ENCODE data around the gene ACSM4. TPM values are rescaled to one million over a fixed set of nuclear protein-coding genes. Genes with fewer than 3 reads are reported as not detected.
"Not testable (repeated sequence)": the region's sequence is repeated elsewhere in the genome, so short reads cannot be mapped to it uniquely, and the experiment has no call there.

ACSM4 gene, protein sequence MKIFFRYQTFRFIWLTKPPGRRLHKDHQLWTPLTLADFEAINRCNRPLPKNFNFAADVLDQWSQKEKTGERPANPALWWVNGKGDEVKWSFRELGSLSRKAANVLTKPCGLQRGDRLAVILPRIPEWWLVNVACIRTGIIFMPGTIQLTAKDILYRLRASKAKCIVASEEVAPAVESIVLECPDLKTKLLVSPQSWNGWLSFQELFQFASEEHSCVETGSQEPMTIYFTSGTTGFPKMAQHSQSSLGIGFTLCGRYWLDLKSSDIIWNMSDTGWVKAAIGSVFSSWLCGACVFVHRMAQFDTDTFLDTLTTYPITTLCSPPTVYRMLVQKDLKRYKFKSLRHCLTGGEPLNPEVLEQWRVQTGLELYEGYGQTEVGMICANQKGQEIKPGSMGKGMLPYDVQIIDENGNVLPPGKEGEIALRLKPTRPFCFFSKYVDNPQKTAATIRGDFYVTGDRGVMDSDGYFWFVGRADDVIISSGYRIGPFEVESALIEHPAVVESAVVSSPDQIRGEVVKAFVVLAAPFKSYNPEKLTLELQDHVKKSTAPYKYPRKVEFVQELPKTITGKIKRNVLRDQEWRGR
- not detected in 2 replicates for total RNA-seq (2014; rRNA removed; shearing (Covaris generic))

DNA sequence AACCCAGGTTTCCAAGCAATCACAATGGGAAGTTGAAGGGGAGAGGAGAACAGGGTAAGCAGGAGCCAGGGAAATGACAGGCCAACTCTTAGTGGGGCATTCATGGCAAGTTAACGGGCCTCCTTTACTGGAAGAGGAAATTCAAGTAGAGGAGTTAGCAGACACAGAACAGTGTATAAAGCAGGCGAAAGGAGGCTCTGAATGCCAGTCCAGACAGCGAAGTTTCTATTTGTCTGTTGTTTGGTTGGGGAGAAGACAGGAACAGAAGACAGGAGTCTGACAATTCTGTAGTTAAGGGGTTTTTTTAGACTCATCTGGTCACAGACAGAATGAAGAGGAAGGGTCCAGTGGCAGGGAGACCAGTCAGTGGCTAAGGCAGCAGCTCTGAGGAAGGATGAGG lies at the start of gene ACSM4:
Gene ACSM4 (plus strand): TSS at position 301 of the 400 bp plus-strand sequence. CDS start 260 bp downstream, outside the sequence.
- Histone ChIP-seq H3K36me3 (no peaks in the 10 kb centered on the region), H3K27me3 (no peaks in the 10 kb centered on the region), H3K27ac (no peak within 1 kb of the TSS), H3K4me3 (no peak within 1 kb of the TSS), H3K4me1 (no peaks in the 10 kb centered on the region), H3K9me3 (replicated peaks) (no peaks in the 10 kb centered on the region)
- no peak for DNase-seq

DNA sequence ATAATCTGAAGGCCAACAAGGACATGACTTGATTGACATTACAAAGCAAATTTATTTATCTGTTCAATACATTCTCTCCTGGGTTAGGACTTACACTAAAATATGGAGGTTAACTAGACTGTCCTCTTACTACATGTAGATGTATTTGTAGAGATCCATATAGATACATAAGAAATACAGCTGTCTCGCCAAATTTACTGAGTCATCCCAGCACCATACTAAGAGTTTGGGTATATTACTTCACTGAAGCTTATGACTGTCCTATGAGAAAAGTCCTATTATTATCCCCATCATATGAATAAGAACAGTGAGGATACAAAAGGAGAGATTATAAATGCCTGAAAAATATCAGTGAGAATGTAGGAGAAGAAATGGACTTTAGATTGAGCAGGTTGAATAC lies 44.8 kb upstream of the ACSM4 start:
- no peak overlapping the region for H3K27ac ChIP-seq
- no peaks in the 10 kb centered on the region; the same call in 1 of the 2 replicates for H3K4me1 ChIP-seq
- H3K36me3 ChIP-seq: no peaks in the 10 kb centered on the region
- no peak for DNase-seq
- H3K4me3 ChIP-seq: no peak overlapping the region
- H3K9me3 ChIP-seq (replicated peaks): no peaks in the 10 kb centered on the region
- H3K27me3 ChIP-seq: no peaks in the 10 kb centered on the region

DNA sequence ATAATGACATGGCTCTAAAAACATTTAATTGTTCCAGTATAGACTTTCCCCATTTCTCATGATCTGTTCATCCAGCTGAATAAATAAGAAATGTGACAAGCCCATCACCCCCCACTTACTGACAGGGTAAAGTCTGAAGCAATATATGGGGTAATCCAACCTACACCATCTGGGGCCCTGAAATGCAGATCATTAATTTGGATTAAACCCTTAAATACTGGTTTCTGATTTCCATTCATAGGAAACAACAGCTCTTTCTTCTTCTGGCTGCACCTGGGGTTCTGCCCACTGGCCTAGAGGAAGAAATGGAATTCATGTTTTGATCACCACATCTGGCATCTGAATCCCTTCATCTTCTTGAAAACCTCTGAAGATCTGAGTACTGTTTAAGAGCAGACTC lies 39.3 kb upstream of the ACSM4 start:
- H3K4me3 ChIP-seq: no peak overlapping the region
- no peaks in the 10 kb centered on the region for H3K9me3 ChIP-seq (replicated peaks)
- H3K27ac ChIP-seq: peak overlapping the region; percentile 59
- no peaks in the 10 kb centered on the region for H3K27me3 ChIP-seq
- H3K4me1 ChIP-seq: peaks cover 11% of the 10 kb centered on the region
- peak; percentile 43 to 75 for DNase-seq
- H3K36me3 ChIP-seq: no peaks in the 10 kb centered on the region

DNA sequence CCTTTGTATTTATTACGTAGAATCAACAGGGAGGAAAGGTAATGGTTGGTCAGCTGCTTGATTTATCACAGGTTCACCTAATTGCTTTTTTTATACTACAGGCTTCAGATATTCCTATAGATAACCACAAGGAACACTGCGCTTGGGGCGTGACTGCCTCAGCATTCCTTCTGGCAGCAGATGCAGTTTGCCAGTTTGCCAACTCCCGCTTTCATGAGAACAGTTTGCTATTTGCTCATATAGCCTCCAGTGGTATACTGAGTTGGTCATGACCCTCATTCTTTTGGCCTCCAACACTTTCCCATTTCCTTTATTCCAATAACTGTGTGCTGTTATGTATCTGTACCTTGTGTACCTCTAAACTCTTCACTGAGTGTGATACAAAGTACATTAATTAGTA lies 38.6 kb upstream of the ACSM4 start:
- no peak for DNase-seq
- no peak overlapping the region for H3K4me3 ChIP-seq
- H3K36me3 ChIP-seq: no peaks in the 10 kb centered on the region
- H3K27ac ChIP-seq: peak overlapping the region; percentile 59
- H3K4me1 ChIP-seq: peaks cover 11% of the 10 kb centered on the region
- H3K9me3 ChIP-seq (replicated peaks): no peaks in the 10 kb centered on the region
- H3K27me3 ChIP-seq: no peaks in the 10 kb centered on the region

DNA sequence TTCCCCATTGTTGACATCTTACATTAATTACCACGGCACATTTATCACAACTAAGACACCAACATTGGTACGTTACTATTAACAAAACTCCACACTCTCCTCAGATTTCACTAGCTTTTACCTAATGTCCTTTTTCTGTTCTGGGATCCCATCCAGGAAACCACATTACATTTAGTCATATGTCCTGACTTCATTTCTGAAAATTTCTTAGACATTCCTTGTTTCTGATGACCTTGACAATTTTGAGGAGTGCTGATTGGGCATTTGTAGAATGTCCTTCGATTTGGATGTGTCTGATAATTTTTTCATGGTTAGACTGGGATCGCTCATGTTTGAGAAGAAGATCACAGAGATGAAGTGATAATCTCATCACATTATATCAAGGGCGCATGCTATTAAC lies 34.6 kb upstream of the ACSM4 start:
- Histone ChIP-seq H3K27ac (no peak overlapping the region), H3K9me3 (replicated peaks) (no peaks in the 10 kb centered on the region), H3K27me3 (no peaks in the 10 kb centered on the region), H3K4me1 (peaks cover 11% of the 10 kb centered on the region), H3K36me3 (no peaks in the 10 kb centered on the region), H3K4me3 (no peak overlapping the region)
- DNase-seq: no peak

DNA sequence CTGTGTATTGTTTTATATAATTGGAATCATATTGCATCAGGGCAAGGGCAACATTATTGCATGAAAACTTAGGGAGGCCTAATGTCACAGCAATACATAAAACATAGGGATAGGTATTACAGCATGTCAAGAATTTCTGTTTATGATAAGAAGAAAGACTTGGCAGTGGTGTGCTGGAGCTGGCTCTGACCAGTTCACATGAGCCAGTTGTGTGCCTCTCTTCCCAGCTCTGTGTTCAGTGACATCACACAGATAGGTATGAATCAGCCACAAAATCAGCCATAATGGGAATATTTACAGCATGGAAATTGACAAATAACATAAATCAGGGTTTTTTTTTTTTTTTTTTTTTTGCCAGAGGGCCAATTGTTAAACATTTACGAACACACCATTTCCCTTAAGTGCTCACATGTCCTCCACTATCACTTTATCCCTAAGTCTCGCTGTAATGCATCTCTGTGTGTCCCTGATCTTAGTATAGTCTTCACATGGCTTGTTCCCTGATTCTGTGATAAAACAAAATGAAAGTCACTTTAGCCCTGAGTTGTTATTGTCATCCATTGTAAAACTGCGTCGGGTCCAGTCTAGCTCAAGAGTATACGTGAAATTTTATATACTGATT lies 31.9 kb upstream of the ACSM4 start:
- H3K36me3 ChIP-seq: no peaks in the 10 kb centered on the region
- no peaks in the 10 kb centered on the region for H3K4me1 ChIP-seq
- H3K27me3 ChIP-seq: no peaks in the 10 kb centered on the region
- no peaks in the 10 kb centered on the region for H3K9me3 ChIP-seq (replicated peaks)
- DNase-seq: no peak
- H3K4me3 ChIP-seq: no peak overlapping the region
- H3K27ac ChIP-seq: no peak overlapping the region

DNA sequence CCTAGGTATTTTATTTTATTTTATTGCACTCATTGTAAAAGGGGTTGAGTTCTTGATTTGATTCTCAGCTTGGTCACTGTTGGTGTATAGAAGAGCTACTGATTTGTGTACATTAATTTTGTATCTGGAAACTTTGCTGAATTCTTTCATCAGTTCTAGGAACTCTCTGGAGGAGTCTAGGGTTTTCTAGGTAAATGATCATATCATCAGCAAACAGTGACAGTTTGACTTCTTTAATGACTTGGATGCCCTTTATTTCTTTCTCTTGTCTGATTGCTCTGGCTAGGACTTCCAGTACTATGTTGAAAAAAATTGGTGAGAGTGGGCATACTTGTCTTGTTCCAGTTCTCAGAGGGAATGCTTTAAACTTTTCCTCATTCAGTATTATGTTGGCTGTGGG lies 28.4 kb upstream of the ACSM4 start:
- not testable (repeated sequence) for H3K27ac ChIP-seq

DNA sequence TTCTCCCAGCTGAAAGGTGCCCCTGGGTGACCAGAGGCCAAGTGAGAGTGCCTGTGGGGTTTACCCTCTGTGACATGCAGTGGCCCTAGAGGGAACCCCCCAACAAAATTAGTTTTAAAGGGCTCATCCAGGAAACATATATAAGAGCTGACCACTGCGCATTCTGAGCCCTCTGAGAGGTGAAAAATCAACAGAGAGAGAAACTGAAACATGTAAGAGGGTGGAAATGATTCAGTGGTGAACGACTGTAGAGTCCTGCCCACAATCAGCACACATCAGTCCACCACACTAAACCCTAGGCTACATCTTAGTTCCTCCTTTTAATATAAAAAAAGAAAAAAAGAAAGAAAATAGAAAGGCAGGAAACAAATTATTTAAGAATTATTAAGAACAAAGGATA lies 21.0 kb upstream of the ACSM4 start:
- H3K36me3 ChIP-seq: no peaks in the 10 kb centered on the region
- H3K27me3 ChIP-seq: no peaks in the 10 kb centered on the region
- no peaks in the 10 kb centered on the region for H3K4me1 ChIP-seq
- no peak overlapping the region for H3K27ac ChIP-seq
- no peaks in the 10 kb centered on the region for H3K9me3 ChIP-seq (replicated peaks)
- DNase-seq: no peak
- H3K4me3 ChIP-seq: no peak overlapping the region

More for the DNA sequence above, 28.4 kb upstream of the ACSM4 start:
- H3K4me1 ChIP-seq; H3K4me3 ChIP-seq; H3K36me3 ChIP-seq; H3K27me3 ChIP-seq; H3K9me3 ChIP-seq (replicated peaks); DNase-seq: not testable (repeated sequence)

DNA sequence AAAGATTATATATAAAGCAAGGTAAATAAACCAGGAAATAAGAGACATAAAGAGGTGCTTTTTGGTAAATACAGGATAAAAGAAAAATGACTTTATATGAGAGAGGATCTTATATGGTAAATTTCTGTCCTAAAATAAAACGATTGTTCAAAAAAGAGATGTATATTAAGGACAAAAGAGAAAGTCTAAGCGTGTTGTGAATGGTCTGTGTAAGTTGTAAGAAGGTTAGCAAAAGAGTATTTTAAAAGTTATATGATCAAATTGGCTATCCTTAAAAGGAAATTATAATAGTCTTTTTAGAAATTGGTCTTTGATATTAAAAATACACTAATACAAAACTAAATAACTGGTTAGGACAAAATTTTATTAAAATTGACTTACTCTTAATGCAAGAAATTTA lies 14.1 kb upstream of the ACSM4 start:
- peak in 1 of 2 experiments; percentile 12 for DNase-seq
- H3K27ac ChIP-seq: no peak overlapping the region

DNA sequence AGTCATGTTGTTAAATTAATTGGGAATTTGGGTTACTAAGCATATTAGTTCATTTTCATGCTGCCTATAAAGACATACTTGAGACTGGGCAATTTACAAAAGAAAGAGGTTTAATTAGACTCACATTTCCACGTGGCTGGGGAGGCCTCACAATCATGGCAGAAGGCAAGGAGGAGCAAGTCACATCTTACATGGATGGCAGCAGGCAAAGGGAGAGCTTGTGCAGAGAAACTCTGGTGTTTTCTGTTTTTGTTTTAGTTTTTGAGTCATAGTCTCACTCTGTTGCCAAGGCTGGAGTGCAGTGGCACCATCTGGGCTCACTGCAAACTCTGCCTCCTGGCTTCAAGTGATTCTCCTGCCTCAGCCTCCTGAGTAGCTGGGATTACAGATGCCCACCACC lies 13.3 kb upstream of the ACSM4 start:
- not testable (repeated sequence) for H3K27ac ChIP-seq; H3K4me3 ChIP-seq; H3K27me3 ChIP-seq; H3K4me1 ChIP-seq; H3K9me3 ChIP-seq (replicated peaks); DNase-seq; H3K36me3 ChIP-seq

More for the DNA sequence above, 14.1 kb upstream of the ACSM4 start:
- Histone ChIP-seq H3K27me3 (no peaks in the 10 kb centered on the region), H3K9me3 (replicated peaks) (0 out of 2 replicates have a peak, but pooled peaks cover 3% of the 10 kb centered on the region), H3K4me1 (no peaks in the 10 kb centered on the region), H3K36me3 (no peaks in the 10 kb centered on the region), H3K4me3 (no peak overlapping the region)

DNA sequence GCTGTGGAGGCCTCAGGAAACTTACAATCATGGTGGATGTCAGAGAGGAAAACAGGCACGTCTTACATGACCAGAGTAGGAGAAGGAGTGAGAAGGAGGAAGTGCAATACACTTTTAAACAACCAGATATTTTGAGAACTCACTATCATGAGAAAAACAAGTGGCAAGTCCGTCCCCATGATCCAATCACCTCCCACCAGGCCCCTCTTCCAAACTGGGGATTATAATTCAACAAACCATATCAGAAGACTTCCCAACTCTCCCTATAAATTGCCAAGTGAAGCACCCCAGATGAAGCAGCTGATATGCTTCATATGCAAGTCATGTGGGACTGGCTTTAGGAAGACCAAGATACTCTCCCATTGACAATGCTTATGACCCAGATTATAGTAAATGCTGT lies 11.6 kb upstream of the ACSM4 start:
- no peaks in the 10 kb centered on the region for H3K27me3 ChIP-seq
- DNase-seq: no peak
- no peak overlapping the region for H3K4me3 ChIP-seq
- H3K36me3 ChIP-seq: no peaks in the 10 kb centered on the region
- H3K4me1 ChIP-seq: no peaks in the 10 kb centered on the region
- H3K27ac ChIP-seq: no peak overlapping the region
- 0 out of 2 replicates have a peak, but pooled peaks cover 3% of the 10 kb centered on the region for H3K9me3 ChIP-seq (replicated peaks)

DNA sequence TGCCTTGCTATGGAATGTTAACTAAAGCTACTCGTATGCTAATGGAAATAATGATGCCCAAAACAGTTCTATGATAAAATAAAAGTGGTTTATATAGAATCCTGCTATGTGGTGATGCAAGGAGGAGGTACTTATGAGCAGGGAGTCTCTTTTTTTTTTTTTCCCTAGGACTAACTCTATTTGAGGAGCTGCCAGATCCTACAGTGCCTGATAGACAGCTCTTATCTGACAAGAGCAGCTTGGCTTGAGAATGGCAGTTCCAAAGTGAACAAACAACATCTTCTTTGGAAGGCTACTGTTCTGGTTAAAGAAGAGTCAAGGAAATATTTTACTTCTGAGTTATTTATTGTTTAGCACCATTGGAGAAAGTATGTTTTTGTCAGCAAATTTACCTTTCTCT lies 10.2 kb upstream of the ACSM4 start:
- 0 out of 2 replicates have a peak, but pooled peaks cover 1% of the 10 kb centered on the region for H3K9me3 ChIP-seq (replicated peaks)
- H3K4me1 ChIP-seq: no peaks in the 10 kb centered on the region
- DNase-seq: no peak
- H3K4me3 ChIP-seq: no peak overlapping the region
- H3K27me3 ChIP-seq: no peaks in the 10 kb centered on the region
- no peaks in the 10 kb centered on the region for H3K36me3 ChIP-seq
- H3K27ac ChIP-seq: no peak overlapping the region

DNA sequence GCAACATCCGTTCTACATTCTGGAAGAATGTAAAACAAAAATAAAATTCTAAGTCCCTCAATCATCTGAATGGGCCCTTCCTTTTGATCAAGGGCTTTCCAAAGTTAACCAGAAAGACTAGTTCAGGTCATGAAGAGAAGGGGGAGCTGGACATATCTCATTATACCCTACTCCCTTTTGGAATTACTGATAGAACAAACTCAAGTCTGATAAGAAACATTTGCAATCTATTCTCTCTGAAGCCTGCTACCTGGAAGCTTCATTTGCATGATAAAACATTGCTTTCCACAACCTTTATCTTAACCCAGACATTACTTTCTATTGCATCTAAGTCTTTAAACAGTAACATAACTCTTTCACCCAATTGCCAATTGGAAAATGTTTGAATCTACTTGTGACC lies 8.3 kb upstream of the ACSM4 start:
- H3K27me3 ChIP-seq: no peaks in the 10 kb centered on the region

DNA sequence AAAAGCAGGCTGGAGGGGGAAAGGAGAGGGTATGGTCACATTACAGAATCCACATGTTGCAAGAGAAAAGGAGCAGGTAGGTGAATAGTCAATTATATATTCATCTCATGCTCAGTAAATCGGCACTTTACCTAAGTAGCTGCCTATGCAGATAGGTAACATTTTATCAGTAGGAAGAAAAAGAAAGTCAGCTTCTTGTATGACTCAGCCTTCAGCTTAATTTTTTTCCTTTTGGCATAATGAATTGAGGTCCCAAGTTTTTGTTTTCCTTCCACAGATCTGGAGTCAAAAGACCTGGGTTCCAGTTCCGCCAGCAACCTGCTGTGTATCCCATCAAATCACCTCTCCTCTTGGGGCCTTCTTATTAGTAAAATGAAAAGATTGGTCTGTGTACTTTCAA lies 6.0 kb upstream of the ACSM4 start:
- no peak overlapping the region for H3K27ac ChIP-seq
- no peak overlapping the region for H3K4me3 ChIP-seq
- no peaks in the 10 kb centered on the region for H3K4me1 ChIP-seq
- no peaks in the 10 kb centered on the region for H3K9me3 ChIP-seq (replicated peaks)
- DNase-seq: no peak
- H3K27me3 ChIP-seq: no peaks in the 10 kb centered on the region
- no peaks in the 10 kb centered on the region for H3K36me3 ChIP-seq

More for the DNA sequence above, 8.3 kb upstream of the ACSM4 start:
- Histone ChIP-seq H3K36me3 (no peaks in the 10 kb centered on the region), H3K27ac (no peak overlapping the region), H3K4me1 (no peaks in the 10 kb centered on the region), H3K4me3 (no peak overlapping the region), H3K9me3 (replicated peaks) (no peaks in the 10 kb centered on the region)
- no peak for DNase-seq

DNA sequence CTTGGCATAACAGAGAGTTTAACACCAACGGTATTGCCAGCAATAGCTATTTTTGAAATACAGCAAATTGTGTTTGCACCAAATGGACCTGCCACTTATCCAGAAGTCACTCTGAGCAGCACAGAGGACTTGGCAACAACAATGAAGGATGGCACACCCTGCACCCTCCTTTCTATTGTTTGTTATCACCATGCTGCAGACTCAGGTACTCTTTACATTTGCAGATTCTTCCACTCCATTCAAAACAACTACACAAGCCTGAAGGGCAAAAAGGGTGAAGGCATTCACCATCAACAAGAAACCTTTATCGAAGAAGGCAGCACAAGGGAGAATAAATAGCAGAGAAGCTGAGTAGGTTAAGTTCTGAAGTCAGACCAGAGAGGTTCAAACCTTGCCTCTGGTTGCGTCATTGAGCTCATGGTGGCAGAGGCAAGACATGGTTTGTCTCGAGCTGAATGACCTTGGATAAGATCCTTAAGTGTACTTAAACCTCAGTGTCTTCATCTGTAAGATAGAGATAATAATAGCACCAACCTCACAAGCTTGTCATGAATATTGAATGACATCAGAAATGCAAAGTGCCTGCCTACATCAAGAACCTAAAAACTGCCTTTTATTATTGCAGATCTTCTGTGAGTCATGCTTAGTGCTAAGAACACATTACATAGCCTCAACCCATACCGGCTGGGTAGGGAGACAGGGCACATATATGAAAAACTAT lies 1.4 kb upstream of the ACSM4 start:
- no peak for DNase-seq
- Histone ChIP-seq H3K4me3 (no peak overlapping the region), H3K27ac (no peak overlapping the region)

More for the DNA sequence above, 1.4 kb upstream of the ACSM4 start:
- H3K36me3 ChIP-seq: no peaks in the 10 kb centered on the region
- H3K27me3 ChIP-seq: no peaks in the 10 kb centered on the region
- no peaks in the 10 kb centered on the region for H3K9me3 ChIP-seq (replicated peaks)
- no peaks in the 10 kb centered on the region for H3K4me1 ChIP-seq
